ENCODE results near the gene TEX12.
"Not testable (repeated sequence)": the region's sequence is repeated elsewhere in the genome, so short reads cannot be mapped to it uniquely, and the experiment has no call there.

Gene TEX12

GRCh38 chr11:112163875-112164685, 3.1 kb upstream of the TEX12 start, which contains the start of gene IL18:
TSS of gene IL18 (minus strand) at chr11:112164094. CDS start at chr11:112155053, 9,041 bp downstream.
- DNase-seq (ENCODE audit: low spot score) = peak; percentile 27

DNA sequence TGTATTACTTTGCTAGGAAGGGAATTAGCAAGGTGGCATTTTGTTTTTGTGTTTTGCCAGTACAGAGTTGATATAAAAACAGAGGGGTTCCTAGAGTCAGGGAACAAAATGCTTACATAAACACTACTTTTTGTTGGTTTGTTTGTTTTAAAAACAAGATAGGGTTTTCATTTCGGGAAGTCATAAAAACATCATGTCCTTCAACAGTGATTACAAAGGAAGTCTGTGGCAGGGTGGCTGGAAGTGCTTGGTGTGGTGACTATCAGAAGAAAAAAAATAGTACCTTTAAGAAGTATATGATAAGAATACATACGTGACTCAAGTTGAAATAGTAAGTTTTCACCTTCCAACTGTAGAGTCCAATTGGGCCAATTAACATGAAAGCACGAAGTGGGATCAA, 2.1 kb upstream of the TEX12 start:
- no peak for DNase-seq (ENCODE audit: low spot score)

GRCh38 chr11:112166562-112166961, 610 bp upstream of the TEX12 start:
- DNase-seq (ENCODE audit: low spot score) = no peak

- no peak for DNase-seq (ENCODE audit: low spot score)
Measured at GRCh38 chr11:112172362-112172994, 5.3 kb downstream of the TEX12 start.

GRCh38 chr11:112173152-112173551, 6.0 kb downstream of the TEX12 start:
- DNase-seq (ENCODE audit: low spot score) = no peak

DNA sequence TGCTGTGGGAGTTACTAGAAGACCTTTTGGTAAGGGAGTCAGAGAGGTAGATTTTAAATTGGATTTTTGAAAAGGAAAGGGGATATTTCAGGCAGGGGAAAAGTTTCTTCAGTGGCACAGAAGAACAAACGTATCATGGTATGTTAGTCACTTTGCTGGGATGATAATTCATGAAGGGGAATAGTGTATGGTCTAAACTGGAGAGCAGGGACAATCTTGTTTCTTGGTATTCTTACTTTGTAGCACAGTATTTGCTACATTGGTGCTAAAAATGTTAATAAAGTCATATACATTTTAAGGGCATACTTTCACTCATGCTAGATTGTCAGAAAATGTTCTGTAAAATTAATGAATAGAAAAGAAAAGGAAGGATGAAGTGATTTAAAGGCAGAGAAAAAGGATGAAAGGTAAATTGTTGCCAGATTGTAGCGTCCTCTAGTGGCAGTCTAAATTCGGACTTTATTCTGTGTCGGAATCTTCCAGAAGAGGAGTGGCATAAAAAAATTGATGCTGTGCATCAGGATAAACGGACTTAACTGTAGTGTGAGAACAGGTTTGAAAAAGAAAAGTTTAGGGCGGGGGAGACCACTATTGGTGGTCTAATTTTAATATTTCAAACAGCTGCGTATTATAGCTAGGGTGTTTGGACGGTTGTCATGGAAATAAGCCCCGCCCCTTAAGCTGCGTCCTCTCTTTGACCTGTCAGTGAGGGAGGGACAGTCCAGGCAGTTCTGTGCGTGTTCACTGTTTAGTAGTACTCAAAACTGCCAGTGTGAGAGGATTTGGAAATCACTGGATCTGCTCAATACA, 7.8 kb downstream of the TEX12 start, which contains the start of gene BCO2:
Gene BCO2, plus strand, starts transcription at position 724 of the 810 bp plus-strand sequence. CDS start 90 bp downstream, outside the sequence.
- peak; percentile 48 for DNase-seq (ENCODE audit: low spot score)

GRCh38 chr11:112175599-112175952, 8.4 kb downstream of the TEX12 start:
- DNase-seq (ENCODE audit: low spot score) = no peak

DNA sequence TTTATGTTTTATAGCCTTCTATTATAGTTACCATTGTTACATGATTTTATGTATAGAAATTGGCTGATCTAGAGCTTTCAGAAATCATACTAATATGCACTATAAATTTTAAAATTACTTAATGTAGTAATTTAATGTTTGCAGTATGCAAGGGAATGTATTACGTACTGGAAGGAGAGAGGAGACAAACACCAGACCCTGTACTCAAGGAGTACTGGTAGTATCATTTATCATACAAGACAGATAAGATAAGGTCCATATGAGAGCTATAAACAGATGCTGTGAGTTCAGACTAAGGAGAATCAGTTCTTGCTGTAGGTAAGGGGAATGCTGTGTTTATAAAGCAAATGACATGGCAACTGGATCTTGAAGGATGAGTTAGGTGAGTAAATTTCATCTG, 8.9 kb downstream of the TEX12 start:
- DNase-seq (ENCODE audit: low spot score) = no peak

- no peak for DNase-seq (ENCODE audit: low spot score)
Measured at GRCh38 chr11:112177589-112177988, 10.4 kb downstream of the TEX12 start.

- DNase-seq (ENCODE audit: low spot score) = no peak
Measured at GRCh38 chr11:112178428-112178827, 11.3 kb downstream of the TEX12 start.

GRCh38 chr11:112178936-112179335, 11.8 kb downstream of the TEX12 start:
- no peak for DNase-seq (ENCODE audit: low spot score)

DNA sequence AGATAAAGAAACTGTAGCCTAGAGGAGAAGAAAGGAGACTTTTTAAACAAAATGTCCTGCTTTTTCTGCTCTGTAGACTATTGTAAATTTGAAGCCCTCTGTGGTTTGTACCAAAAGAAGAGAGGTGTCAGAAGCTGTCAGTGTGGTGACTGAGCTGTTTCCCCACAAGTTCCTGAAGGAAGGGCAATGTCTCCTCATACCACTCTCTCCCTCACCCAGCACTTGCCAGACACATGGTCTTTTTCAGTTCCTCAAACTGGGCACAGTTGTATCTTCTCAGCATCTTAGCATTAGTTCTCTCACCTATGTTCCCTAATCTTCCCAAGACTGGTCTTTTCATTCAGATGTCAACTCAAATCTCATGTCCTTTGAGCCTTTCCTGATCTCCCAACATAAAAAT, 12.4 kb downstream of the TEX12 start:
- DNase-seq (ENCODE audit: low spot score) = no peak

- no peak for DNase-seq (ENCODE audit: low spot score)
Measured at GRCh38 chr11:112182867-112183266, 15.7 kb downstream of the TEX12 start.

- no peak for DNase-seq (ENCODE audit: low spot score)
Measured at GRCh38 chr11:112185883-112186282, 18.7 kb downstream of the TEX12 start.

DNA sequence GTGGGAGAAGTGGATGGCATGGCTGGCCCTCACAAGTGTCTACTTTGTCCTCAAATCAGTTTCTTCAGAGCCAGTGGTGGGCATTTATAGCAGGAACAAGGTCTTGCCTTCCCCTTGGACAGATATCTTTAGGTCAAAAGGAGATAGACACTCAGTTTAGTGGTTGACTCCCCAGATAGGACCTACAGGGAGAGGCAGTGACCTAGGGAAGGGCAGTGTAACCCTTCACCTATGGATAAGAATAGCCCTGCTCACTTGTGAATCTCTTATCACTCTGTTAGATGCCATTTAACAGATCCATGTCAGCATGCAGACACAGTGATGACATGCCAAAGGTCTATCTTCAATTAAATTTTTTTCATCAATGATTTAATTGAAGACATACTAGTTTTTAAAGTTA, 19.1 kb downstream of the TEX12 start:
- no peak for DNase-seq (ENCODE audit: low spot score)

DNA sequence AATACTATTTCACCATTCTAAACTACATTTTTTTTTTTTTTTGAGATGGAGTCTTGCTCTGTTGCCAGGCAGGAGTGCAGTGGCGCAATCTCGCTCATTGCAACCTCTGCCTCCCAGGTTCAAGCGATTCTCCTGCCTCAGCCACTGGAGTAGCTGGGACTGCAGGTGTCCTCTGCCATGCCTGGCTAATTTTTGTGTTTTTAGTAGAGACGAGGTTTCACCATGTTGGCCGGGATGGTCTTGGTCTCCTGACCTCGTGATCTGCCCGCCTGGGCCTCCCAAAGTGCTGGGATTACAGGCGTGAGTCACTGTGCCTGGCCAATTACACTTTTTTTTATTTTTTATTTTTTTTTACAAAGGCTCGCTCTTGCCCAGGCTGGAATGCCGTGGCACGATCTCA, 27.9 kb downstream of the TEX12 start:
- not testable (repeated sequence) for DNase-seq (ENCODE audit: low spot score)

GRCh38 chr11:112195951-112196351, 28.8 kb downstream of the TEX12 start:
- no peak for DNase-seq (ENCODE audit: low spot score)

DNA sequence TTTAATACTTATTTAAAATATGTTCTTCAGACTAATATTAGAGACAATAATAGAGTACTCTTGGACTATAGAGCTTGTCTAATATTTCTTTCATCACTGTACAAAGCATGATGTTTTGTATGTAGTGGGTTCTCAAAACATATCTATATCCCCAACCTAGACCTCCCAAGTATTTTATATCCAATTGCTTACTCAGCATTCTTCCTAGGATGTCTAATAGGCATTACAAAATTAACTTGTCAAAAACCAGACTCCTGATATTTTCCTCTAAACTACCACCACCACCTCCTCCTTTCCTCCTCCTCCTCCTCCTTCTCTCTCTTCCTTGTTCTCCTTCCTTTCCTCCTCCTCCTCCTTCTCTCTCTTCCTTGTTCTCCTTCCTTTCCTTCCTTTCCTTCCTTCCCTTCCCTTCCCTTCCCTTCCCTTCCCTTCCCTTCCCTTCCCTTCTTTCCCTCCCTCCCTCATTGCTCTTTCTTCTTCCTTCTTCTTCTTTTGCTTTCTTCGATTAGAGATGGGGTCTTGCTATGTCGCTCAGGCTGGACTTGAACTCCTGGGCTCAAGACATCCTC, 29.4 kb downstream of the TEX12 start:
- no peak for DNase-seq (ENCODE audit: low spot score)

GRCh38 chr11:112199101-112199500, 31.9 kb downstream of the TEX12 start:
- not testable (repeated sequence) for DNase-seq (ENCODE audit: low spot score)

GRCh38 chr11:112200252-112200651, 33.1 kb downstream of the TEX12 start:
- no peak for DNase-seq (ENCODE audit: low spot score)

- no peak for DNase-seq (ENCODE audit: low spot score)
Measured at GRCh38 chr11:112206071-112206470, 38.9 kb downstream of the TEX12 start.

GRCh38 chr11:112210890-112211289, 43.7 kb downstream of the TEX12 start:
- DNase-seq (ENCODE audit: low spot score) = no peak

All from hematopoietic multipotent progenitor cell treated with erythropoietin and hydrocortisone succinate and interleukin-3 and kit ligand, for 15 days (in vitro differentiated cells).